ENCODE results near the gene TUBG2. TPM values are rescaled to one million over a fixed set of nuclear protein-coding genes. Genes with fewer than 3 reads are reported as not detected.

Gene TUBG2
- total RNA-seq, 1 experiment from 2014 or later = 20.4 TPM

- H3K36me3 Mint-ChIP-seq (ENCODE audit: insufficient read depth in 1 of 3, low read depth in 3 of 3) = peaks cover 15 to 27% (median 16%) of the 10 kb centered on the region in 3 experiments
- H3K4me1 ChIP-seq (ENCODE audit: insufficient read depth, low read length) = no peaks in the 10 kb centered on the region
- no peaks in the 10 kb centered on the region for H3K79me1 ChIP-seq (ENCODE audit: insufficient read depth, low read depth, low read length, poor library complexity, severe bottlenecking)
- H2AK5ac ChIP-seq (ENCODE audit: insufficient read length, low read length) = no peak overlapping the region
- H3K4me2 ChIP-seq (ENCODE audit: insufficient read depth, insufficient read length, low read length) = no peak overlapping the region
- H2BK120ac ChIP-seq (ENCODE audit: low read depth, low read length, poor library complexity, severe bottlenecking) = no peak overlapping the region
- H4K5ac ChIP-seq (ENCODE audit: insufficient read length, low read depth, low read length) = no peak overlapping the region
- H2BK20ac ChIP-seq (ENCODE audit: low read depth, low read length, poor library complexity, severe bottlenecking) = no peak overlapping the region
- no peak overlapping the region for H3K27ac Mint-ChIP-seq
- H3K27ac ChIP-seq (ENCODE audit: insufficient read length, low read depth, low read length) = no peak overlapping the region
- no peak overlapping the region for H3K18ac ChIP-seq (ENCODE audit: insufficient read length, low read depth, low read length)
- no peak overlapping the region for H2BK15ac ChIP-seq (ENCODE audit: low read depth, low read length)
- no peak overlapping the region for H3T11ph ChIP-seq (ENCODE audit: low read length)
- no peak overlapping the region for H2BK12ac ChIP-seq (ENCODE audit: insufficient read length, low read depth, low read length)
- H3K14ac ChIP-seq (ENCODE audit: insufficient read depth, low read length) = no peak overlapping the region
- no peak overlapping the region for H2AFZ ChIP-seq (ENCODE audit: low read length)
- no peaks in the 10 kb centered on the region for H3K9me3 ChIP-seq (ENCODE audit: control insufficient read depth, low read depth, low read length)
- H2BK5ac ChIP-seq (ENCODE audit: insufficient read length, low read length) = no peak overlapping the region
- H3K4me3 Mint-ChIP-seq = no peak overlapping the region
- TF ChIP-seq, protein P1, sequence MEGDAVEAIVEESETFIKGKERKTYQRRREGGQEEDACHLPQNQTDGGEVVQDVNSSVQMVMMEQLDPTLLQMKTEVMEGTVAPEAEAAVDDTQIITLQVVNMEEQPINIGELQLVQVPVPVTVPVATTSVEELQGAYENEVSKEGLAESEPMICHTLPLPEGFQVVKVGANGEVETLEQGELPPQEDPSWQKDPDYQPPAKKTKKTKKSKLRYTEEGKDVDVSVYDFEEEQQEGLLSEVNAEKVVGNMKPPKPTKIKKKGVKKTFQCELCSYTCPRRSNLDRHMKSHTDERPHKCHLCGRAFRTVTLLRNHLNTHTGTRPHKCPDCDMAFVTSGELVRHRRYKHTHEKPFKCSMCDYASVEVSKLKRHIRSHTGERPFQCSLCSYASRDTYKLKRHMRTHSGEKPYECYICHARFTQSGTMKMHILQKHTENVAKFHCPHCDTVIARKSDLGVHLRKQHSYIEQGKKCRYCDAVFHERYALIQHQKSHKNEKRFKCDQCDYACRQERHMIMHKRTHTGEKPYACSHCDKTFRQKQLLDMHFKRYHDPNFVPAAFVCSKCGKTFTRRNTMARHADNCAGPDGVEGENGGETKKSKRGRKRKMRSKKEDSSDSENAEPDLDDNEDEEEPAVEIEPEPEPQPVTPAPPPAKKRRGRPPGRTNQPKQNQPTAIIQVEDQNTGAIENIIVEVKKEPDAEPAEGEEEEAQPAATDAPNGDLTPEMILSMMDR (conservative IDR thresholded peaks at IDR 0.05) = no peak
- H3K27me3 ChIP-seq (ENCODE audit: insufficient read depth, low read length) = no peaks in the 10 kb centered on the region
- peaks cover 8 to 25% of the 10 kb centered on the region in 2 experiments for H3K4me1 Mint-ChIP-seq
- no peak overlapping the region for H4K8ac ChIP-seq (replicated peaks; ENCODE audit: insufficient read length, low read depth, low read length)
- no peak overlapping the region for H3K9ac ChIP-seq (ENCODE audit: extremely low read depth, insufficient read length, low read length)
- no peaks in the 10 kb centered on the region; a peak in 2 of 5 replicates for H3K9me3 Mint-ChIP-seq
- no peak overlapping the region for H3K56ac ChIP-seq (ENCODE audit: insufficient read length, low read depth, low read length)
- no peaks in the 10 kb centered on the region for H3K79me2 ChIP-seq (ENCODE audit: insufficient read depth, low read length)
- H3K27me3 Mint-ChIP-seq (ENCODE audit: low read depth) = no peaks in the 10 kb centered on the region
- H3K23me2 ChIP-seq (ENCODE audit: insufficient read length, low read depth, low read length, poor library complexity, severe bottlenecking) = no peaks in the 10 kb centered on the region
- H4K20me1 ChIP-seq (ENCODE audit: control insufficient read depth, insufficient read depth, insufficient read length) = no peaks in the 10 kb centered on the region
- no peak overlapping the region for H3K23ac ChIP-seq (ENCODE audit: insufficient read length, low read depth, low read length)
- H4K91ac ChIP-seq (ENCODE audit: insufficient read length, low read depth, low read length) = no peak overlapping the region
- no peak overlapping the region for H3K4ac ChIP-seq (ENCODE audit: low read depth, low read length)
- DNase-seq = no peak
- no CpG with 5 or more reads among the region's 19 CpGs for WGBS (ENCODE audit: extremely low coverage, insufficient read length, low lambda C conversion rate)
These were observed 38.2 kb downstream of the TUBG2 start for GRCh38 chr17:42697108-42697811.

Data from H9 (cell line).